KOPT-K1 (cell line): ENCODE data around the gene FBXL7.

Source experiments
- H3K27ac ChIP-seq: fragments of 200-600 bp; sonication (generic); 2 replicates; pipeline ENCODE4 v1.5.1; 2016; ENCODE audit warnings: antibody characterized with exemption, mild to moderate bottlenecking, low read depth, low read length; ENCODE audit not compliant: poor library complexity, severe bottlenecking
- H3K36me3 ChIP-seq: fragments of 200-600 bp; sonication (generic); 2 replicates; pipeline ENCODE4 v1.5.1; 2017; ENCODE audit warnings: antibody characterized with exemption, mild to moderate bottlenecking, low read length, moderate library complexity; ENCODE audit not compliant: insufficient read depth
- H3K9me3 ChIP-seq: fragments of 200-600 bp; sonication (generic); 2 replicates; pipeline ENCODE4 v1.5.1; 2017; ENCODE audit warnings: antibody characterized with exemption, low read length, mild to moderate bottlenecking; ENCODE audit not compliant: insufficient read depth, poor library complexity, severe bottlenecking

Gene FBXL7

GRCh38 chr5:15571618-15572017, 71.6 kb downstream of the FBXL7 start:
- Histone ChIP-seq H3K9me3 (no peaks in the 10 kb centered on the region), H3K27ac (no peak overlapping the region), H3K36me3 (no peaks in the 10 kb centered on the region)

- no peak overlapping the region for H3K27ac ChIP-seq
- no peaks in the 10 kb centered on the region for H3K9me3 ChIP-seq
- H3K36me3 ChIP-seq: no peaks in the 10 kb centered on the region
These were observed 73.6 kb downstream of the FBXL7 start for GRCh38 chr5:15573590-15573989.

GRCh38 chr5:15574128-15574527, 74.1 kb downstream of the FBXL7 start:
- H3K9me3 ChIP-seq: no peaks in the 10 kb centered on the region
- no peaks in the 10 kb centered on the region for H3K36me3 ChIP-seq
- H3K27ac ChIP-seq: no peak overlapping the region

GRCh38 chr5:15574806-15575325, 74.9 kb downstream of the FBXL7 start:
- Histone ChIP-seq H3K27ac (no peak overlapping the region), H3K9me3 (no peaks in the 10 kb centered on the region), H3K36me3 (no peaks in the 10 kb centered on the region)

- Histone ChIP-seq H3K36me3 (no peaks in the 10 kb centered on the region), H3K27ac (no peak overlapping the region), H3K9me3 (no peaks in the 10 kb centered on the region)
These were observed 75.7 kb downstream of the FBXL7 start for GRCh38 chr5:15575666-15576065.

- Histone ChIP-seq H3K27ac (no peak overlapping the region), H3K36me3 (no peaks in the 10 kb centered on the region), H3K9me3 (no peaks in the 10 kb centered on the region)
These were observed 77.2 kb downstream of the FBXL7 start for GRCh38 chr5:15577132-15577531.

- no peaks in the 10 kb centered on the region for H3K9me3 ChIP-seq
- H3K36me3 ChIP-seq: no peaks in the 10 kb centered on the region
- H3K27ac ChIP-seq: no peak overlapping the region
These were observed 77.9 kb downstream of the FBXL7 start for GRCh38 chr5:15577831-15578230.

GRCh38 chr5:15579193-15579990, 79.4 kb downstream of the FBXL7 start:
- Histone ChIP-seq H3K27ac (no peak overlapping the region), H3K9me3 (no peaks in the 10 kb centered on the region), H3K36me3 (no peaks in the 10 kb centered on the region)

GRCh38 chr5:15584528-15584927, 84.5 kb downstream of the FBXL7 start:
- no peaks in the 10 kb centered on the region for H3K36me3 ChIP-seq
- no peaks in the 10 kb centered on the region for H3K9me3 ChIP-seq
- no peak overlapping the region for H3K27ac ChIP-seq

- Histone ChIP-seq H3K36me3 (no peaks in the 10 kb centered on the region), H3K9me3 (no peaks in the 10 kb centered on the region), H3K27ac (no peak overlapping the region)
These were observed 85.1 kb downstream of the FBXL7 start for GRCh38 chr5:15585128-15585527.

GRCh38 chr5:15585841-15586591, 86.0 kb downstream of the FBXL7 start:
- Histone ChIP-seq H3K9me3 (no peaks in the 10 kb centered on the region), H3K36me3 (no peaks in the 10 kb centered on the region), H3K27ac (no peak overlapping the region)

- no peaks in the 10 kb centered on the region for H3K9me3 ChIP-seq
- H3K36me3 ChIP-seq: no peaks in the 10 kb centered on the region
These were observed 87.9 kb downstream of the FBXL7 start for GRCh38 chr5:15587916-15588315.

GRCh38 chr5:15592728-15593127, 92.7 kb downstream of the FBXL7 start:
- H3K36me3 ChIP-seq: no peaks in the 10 kb centered on the region
- H3K27ac ChIP-seq: no peak overlapping the region

More at GRCh38 chr5:15587916-15588315, 87.9 kb downstream of the FBXL7 start:
- no peak overlapping the region for H3K27ac ChIP-seq

GRCh38 chr5:15594977-15595568, 95.1 kb downstream of the FBXL7 start:
- Histone ChIP-seq H3K27ac (no peak overlapping the region), H3K36me3 (no peaks in the 10 kb centered on the region), H3K9me3 (no peaks in the 10 kb centered on the region)

More at GRCh38 chr5:15592728-15593127, 92.7 kb downstream of the FBXL7 start:
- H3K9me3 ChIP-seq: no peaks in the 10 kb centered on the region

- H3K9me3 ChIP-seq: no peaks in the 10 kb centered on the region
- H3K36me3 ChIP-seq: no peaks in the 10 kb centered on the region
- no peak overlapping the region for H3K27ac ChIP-seq
These were observed 95.9 kb downstream of the FBXL7 start for GRCh38 chr5:15595929-15596328.
